Mesendoderm (in vitro differentiated cells): ENCODE data around the gene TBX2.

Experiments used
- DNase-seq: peaks from one replicate; pipeline ENCODE4 v3.0.0; 2013
- H2AK5ac ChIP-seq: 2 replicates; pipeline ENCODE4 v1.6.1; 2013; ENCODE audit warnings: low read length, inconsistent platforms
- H2BK120ac ChIP-seq: 2 replicates; pipeline ENCODE4 v1.6.1; 2013; ENCODE audit warnings: low read depth, mild to moderate bottlenecking, low read length, moderate library complexity, mixed read lengths
- H2BK15ac ChIP-seq: replicated peaks from 2 replicates; pipeline ENCODE4 v1.6.1; 2013; ENCODE audit warnings: low read depth, mild to moderate bottlenecking, moderate library complexity
- H2BK5ac ChIP-seq: 2 replicates; pipeline ENCODE4 v1.6.1; 2013; ENCODE audit warnings: low read length, inconsistent platforms
- H3K18ac ChIP-seq: 2 replicates; pipeline ENCODE4 v1.6.1; 2013; ENCODE audit warnings: mild to moderate bottlenecking, low read length, mixed read lengths
- H3K23ac ChIP-seq: one replicate; pipeline ENCODE4 v1.6.1; 2013; ENCODE audit warnings: low read length
- H3K27ac ChIP-seq: 2 replicates; pipeline ENCODE4 v1.5.1; 2013; ENCODE audit warnings: low read depth, mild to moderate bottlenecking, inconsistent platforms, low read length, moderate library complexity
- H3K27me3 ChIP-seq: 2 replicates; pipeline ENCODE4 v1.6.1; 2013; ENCODE audit warnings: low read length, control low read depth, mild to moderate bottlenecking, inconsistent platforms; ENCODE audit not compliant: insufficient read depth, poor library complexity
- H3K36me3 ChIP-seq: 2 replicates; pipeline ENCODE4 v1.6.1; 2013; ENCODE audit warnings: low read length, inconsistent platforms; ENCODE audit not compliant: control insufficient read depth, insufficient read depth
- H3K4ac ChIP-seq: one replicate; pipeline ENCODE4 v1.6.1; 2013; ENCODE audit warnings: low read depth, mild to moderate bottlenecking, low read length, moderate library complexity
- H3K4me1 ChIP-seq: 2 replicates; pipeline ENCODE4 v1.6.1; 2013; ENCODE audit warnings: low read depth, low read length, inconsistent platforms; ENCODE audit not compliant: control insufficient read depth
- H3K4me2 ChIP-seq: 2 replicates; pipeline ENCODE4 v1.6.1; 2013; ENCODE audit warnings: low read length
- H3K4me3 ChIP-seq: 2 replicates; pipeline ENCODE4 v1.5.1; 2013; ENCODE audit warnings: mild to moderate bottlenecking, low read length
- H3K56ac ChIP-seq: one replicate; pipeline ENCODE4 v1.6.1; 2013; ENCODE audit warnings: low read length
- H3K79me1 ChIP-seq: 2 replicates; pipeline ENCODE4 v1.6.1; 2013; ENCODE audit warnings: low read length, inconsistent platforms
- H3K79me2 ChIP-seq: 2 replicates; pipeline ENCODE4 v1.6.1; 2013; ENCODE audit warnings: mild to moderate bottlenecking, low read length; ENCODE audit not compliant: control insufficient read depth, insufficient read depth
- H3K9ac ChIP-seq: 2 replicates; pipeline ENCODE4 v1.6.1; 2013; ENCODE audit warnings: low read length, inconsistent platforms
- H4K5ac ChIP-seq: one replicate; pipeline ENCODE4 v1.6.1; 2013; ENCODE audit warnings: low read length
- H4K8ac ChIP-seq: one replicate; pipeline ENCODE4 v1.6.1; 2013; ENCODE audit warnings: low read depth, mild to moderate bottlenecking, control low read depth, low read length, moderate library complexity
- WGBS: extraction: QIAGEN DNeasy Blood & Tissue Kit; methylation state at CpG from one replicate; pipeline ENCODE4 v1.1.7; 2013; ENCODE audit warnings: low lambda C conversion rate, missing lambda C conversion rate; ENCODE audit not compliant: insufficient coverage; ENCODE audit errors: extremely low coverage; 5-methylcytosine and 5-hydroxymethylcytosine counted together

Gene TBX2

GRCh38 chr17:61384354-61384691, 15.3 kb upstream of the TBX2 start:
- Histone ChIP-seq H3K4me2 (no peak overlapping the region), H3K56ac (no peak overlapping the region), H3K9ac (no peak overlapping the region), H3K4ac (no peak overlapping the region), H3K23ac (no peak overlapping the region), H2BK5ac (no peak overlapping the region), H4K8ac (no peak overlapping the region), H2AK5ac (no peak overlapping the region), H3K27ac (no peak overlapping the region), H3K36me3 (no peaks in the 10 kb centered on the region), H4K5ac (no peak overlapping the region), H2BK15ac (no peak overlapping the region), H3K27me3 (no peaks in the 10 kb centered on the region), H3K4me3 (no peak overlapping the region), H3K79me2 (no peaks in the 10 kb centered on the region), H3K79me1 (no peaks in the 10 kb centered on the region), H2BK120ac (no peak overlapping the region), H3K18ac (no peak overlapping the region), H3K4me1 (no peaks in the 10 kb centered on the region)
- WGBS: no CpG with 5 or more reads among the region's 8 CpGs
- DNase-seq: no peak

- no peak overlapping the region for H3K4ac ChIP-seq
- WGBS: no CpG with 5 or more reads among the region's 13 CpGs
- H2AK5ac ChIP-seq: no peak overlapping the region
- H4K5ac ChIP-seq: no peak overlapping the region
- H4K8ac ChIP-seq: no peak overlapping the region
- H3K79me1 ChIP-seq: no peaks in the 10 kb centered on the region
- H3K9ac ChIP-seq: no peak overlapping the region
- H2BK120ac ChIP-seq: no peak overlapping the region
- no peak overlapping the region for H3K27ac ChIP-seq
- H3K27me3 ChIP-seq: no peaks in the 10 kb centered on the region
- H3K36me3 ChIP-seq: no peaks in the 10 kb centered on the region
- no peak overlapping the region for H3K4me2 ChIP-seq
- no peak overlapping the region for H3K23ac ChIP-seq
- no peak overlapping the region for H3K4me3 ChIP-seq
- H2BK5ac ChIP-seq: no peak overlapping the region
- H2BK15ac ChIP-seq: no peak overlapping the region
- no peak for DNase-seq
- H3K18ac ChIP-seq: no peak overlapping the region
- H3K56ac ChIP-seq: no peak overlapping the region
- H3K79me2 ChIP-seq: no peaks in the 10 kb centered on the region
- H3K4me1 ChIP-seq: no peaks in the 10 kb centered on the region
Observed at GRCh38 chr17:61384692-61385576, 14.7 kb upstream of the TBX2 start.

- Histone ChIP-seq H3K79me2 (no peaks in the 10 kb centered on the region), H2AK5ac (no peak overlapping the region), H3K4me3 (no peak overlapping the region), H3K56ac (no peak overlapping the region), H3K23ac (no peak overlapping the region), H3K18ac (no peak overlapping the region), H3K4me1 (no peaks in the 10 kb centered on the region), H3K9ac (no peak overlapping the region), H2BK5ac (no peak overlapping the region), H4K8ac (no peak overlapping the region), H2BK120ac (no peak overlapping the region), H3K79me1 (no peaks in the 10 kb centered on the region), H4K5ac (no peak overlapping the region), H2BK15ac (no peak overlapping the region), H3K36me3 (no peaks in the 10 kb centered on the region), H3K27ac (no peak overlapping the region), H3K27me3 (no peaks in the 10 kb centered on the region), H3K4ac (no peak overlapping the region), H3K4me2 (no peak overlapping the region)
- WGBS: no CpG with 5 or more reads among the region's 15 CpGs
- no peak for DNase-seq
Observed at GRCh38 chr17:61385577-61386236, 13.9 kb upstream of the TBX2 start.

- no peak overlapping the region for H3K18ac ChIP-seq
- no peaks in the 10 kb centered on the region for H3K27me3 ChIP-seq
- DNase-seq: no peak
- no peak overlapping the region for H3K23ac ChIP-seq
- H3K4me3 ChIP-seq: no peak overlapping the region
- H2BK120ac ChIP-seq: no peak overlapping the region
- H2BK5ac ChIP-seq: no peak overlapping the region
- no peak overlapping the region for H4K8ac ChIP-seq
- no peak overlapping the region for H3K4me2 ChIP-seq
- H3K36me3 ChIP-seq: no peaks in the 10 kb centered on the region
- no peaks in the 10 kb centered on the region for H3K79me1 ChIP-seq
- no CpG with 5 or more reads among the region's 6 CpGs for WGBS
- H4K5ac ChIP-seq: no peak overlapping the region
- H2BK15ac ChIP-seq: no peak overlapping the region
- no peaks in the 10 kb centered on the region for H3K79me2 ChIP-seq
- H3K27ac ChIP-seq: no peak overlapping the region
- no peak overlapping the region for H2AK5ac ChIP-seq
- no peak overlapping the region for H3K4ac ChIP-seq
- no peaks in the 10 kb centered on the region for H3K4me1 ChIP-seq
- no peak overlapping the region for H3K9ac ChIP-seq
- H3K56ac ChIP-seq: no peak overlapping the region
Observed at GRCh38 chr17:61386251-61386650, 13.4 kb upstream of the TBX2 start.

GRCh38 chr17:61387011-61387410, 12.6 kb upstream of the TBX2 start:
- Histone ChIP-seq H2AK5ac (no peak overlapping the region), H3K4me2 (no peak overlapping the region), H3K18ac (no peak overlapping the region), H3K79me1 (no peaks in the 10 kb centered on the region), H2BK15ac (no peak overlapping the region), H3K9ac (no peak overlapping the region), H3K27ac (no peak overlapping the region), H4K5ac (no peak overlapping the region), H2BK5ac (no peak overlapping the region), H3K4ac (no peak overlapping the region), H3K79me2 (no peaks in the 10 kb centered on the region), H2BK120ac (no peak overlapping the region), H3K56ac (no peak overlapping the region), H4K8ac (no peak overlapping the region), H3K27me3 (no peaks in the 10 kb centered on the region), H3K36me3 (no peaks in the 10 kb centered on the region), H3K23ac (no peak overlapping the region), H3K4me1 (no peaks in the 10 kb centered on the region), H3K4me3 (no peak overlapping the region)
- no CpG with 5 or more reads among the region's 8 CpGs for WGBS
- DNase-seq: no peak
